Measurements from ENCODE around the gene MS4A3.

DNA sequence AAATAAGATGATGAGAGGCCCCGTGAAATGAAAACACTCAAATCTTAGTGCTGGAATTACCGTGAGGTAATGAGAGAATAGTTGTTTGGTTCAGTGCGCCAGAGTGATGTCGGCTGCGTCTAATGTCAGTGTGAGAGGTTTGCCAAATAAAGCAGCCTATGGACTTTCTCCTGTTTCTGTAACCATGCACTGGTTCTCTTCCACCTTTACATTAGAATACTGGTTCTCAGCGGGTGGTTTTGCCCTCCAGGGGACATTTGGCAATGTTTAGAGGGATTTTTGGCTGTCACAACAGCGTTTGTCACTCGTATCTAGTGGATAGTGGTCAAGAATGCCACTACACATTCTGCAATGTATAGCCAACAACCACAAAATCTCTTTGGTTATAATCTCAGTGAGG is 38.4 kb upstream of the MS4A3 start:
- TF ChIP-seq NR3C1 (CRISPR knock-in tag; IDR thresholded peaks at IDR 0.05) (no peak), PCBP2 (IDR thresholded peaks at IDR 0.05; ENCODE audit: low read depth, low read length, poor library complexity, severe bottlenecking) (no peak)

Measured in K562 (cell line).